ENCODE data around the gene RIC1.
A peak's percentile ranks its signal among the peaks of the same experiment; 100 is the strongest.
"Not testable (repeated sequence)": the region's sequence is repeated elsewhere in the genome, so short reads cannot be mapped to it uniquely, and the experiment has no call there.

Gene RIC1

GRCh38 chr9:5626727-5627634, 1.9 kb upstream of the RIC1 start:
- DNase-seq = peak; percentile 12

- DNase-seq = not testable (repeated sequence)
Measured at GRCh38 chr9:5627686-5628085, 1.2 kb upstream of the RIC1 start.

- DNase-seq = no peak
Measured at GRCh38 chr9:5628183-5628529, 751 bp upstream of the RIC1 start.

- no peak for DNase-seq
Measured at GRCh38 chr9:5629312-5630080, 589 bp downstream of the RIC1 start.

- DNase-seq = no peak
Measured at GRCh38 chr9:5630081-5630507, 1.2 kb downstream of the RIC1 start.

GRCh38 chr9:5631026-5631425, 2.1 kb downstream of the RIC1 start:
- no peak for DNase-seq

GRCh38 chr9:5632540-5632939, 3.6 kb downstream of the RIC1 start:
- DNase-seq = no peak

- DNase-seq = no peak
Measured at GRCh38 chr9:5633243-5633642, 4.3 kb downstream of the RIC1 start.

- DNase-seq = no peak
Measured at GRCh38 chr9:5635390-5635789, 6.5 kb downstream of the RIC1 start.

- no peak for DNase-seq
Measured at GRCh38 chr9:5639816-5640215, 10.9 kb downstream of the RIC1 start.

GRCh38 chr9:5642170-5642569, 13.3 kb downstream of the RIC1 start:
- no peak for DNase-seq

- no peak for DNase-seq
Measured at GRCh38 chr9:5643005-5643624, 14.2 kb downstream of the RIC1 start.

GRCh38 chr9:5644501-5644900, 15.6 kb downstream of the RIC1 start:
- no peak for DNase-seq

GRCh38 chr9:5646116-5646515, 17.2 kb downstream of the RIC1 start:
- no peak for DNase-seq

GRCh38 chr9:5650356-5651105, 21.6 kb downstream of the RIC1 start:
- no peak for DNase-seq

GRCh38 chr9:5651246-5651645, 22.3 kb downstream of the RIC1 start:
- DNase-seq = no peak

- DNase-seq = no peak
Measured at GRCh38 chr9:5652821-5653220, 23.9 kb downstream of the RIC1 start.

- DNase-seq = not testable (repeated sequence)
Measured at GRCh38 chr9:5662804-5663203, 33.9 kb downstream of the RIC1 start.

GRCh38 chr9:5665059-5665458, 36.2 kb downstream of the RIC1 start:
- no peak for DNase-seq

GRCh38 chr9:5667391-5667790, 38.5 kb downstream of the RIC1 start:
- no peak for DNase-seq

- DNase-seq = no peak
Measured at GRCh38 chr9:5670079-5670478, 41.2 kb downstream of the RIC1 start.

GRCh38 chr9:5671711-5672353, 42.9 kb downstream of the RIC1 start:
- no peak for DNase-seq
